Peyer's patch (tissue), 4 donors: ENCODE measurements around the gene SCUBE3.

Experiments used
- CTCF ChIP-seq, 6 experiments: fragments of 450-650 bp in 4 of 6; fragments of 200-600 bp in 2 of 6; sonication (generic) in 1 of 6; IDR thresholded peaks; one replicate each; pipeline ENCODE4 v1.5.1; 2017 to 2019; ENCODE audit warnings: antibody characterized with exemption in 6 of 6, mild to moderate bottlenecking in 3 of 6, moderate library complexity in 1 of 6
- POLR2A ChIP-seq, 2 donors: fragments of 450-650 bp; IDR thresholded peaks; one replicate each; pipeline ENCODE4 v1.5.1; 2017; ENCODE audit warnings: antibody characterized with exemption in 2 of 2, mild to moderate bottlenecking in 2 of 2, moderate library complexity in 2 of 2

- TF ChIP-seq CTCF (IDR thresholded peaks at IDR 0.05) (no peak), POLR2A (IDR thresholded peaks at IDR 0.05) (no peak)
Measured at GRCh38 chr6:35173427-35174087, 40.2 kb upstream of the SCUBE3 start.
